GM19193 (cell line): ENCODE results near the gene DUSP9.

Source experiments
- POLR2A ChIP-seq: IDR thresholded peaks from 4 replicates; pipeline ENCODE4 v1.6.1; 2011; ENCODE audit not compliant: insufficient read depth, insufficient read length; ENCODE audit errors: extremely low read depth

The DUSP9 gene

GRCh38 chrX:153648358-153649177, 1.6 kb downstream of the DUSP9 start:
- no peak for TF ChIP-seq POLR2A

- TF ChIP-seq POLR2A = no peak
Observed at GRCh38 chrX:153649178-153649914, 2.3 kb downstream of the DUSP9 start.

GRCh38 chrX:153649915-153650782, 3.1 kb downstream of the DUSP9 start:
- no peak for TF ChIP-seq POLR2A

GRCh38 chrX:153650959-153651358, 4.0 kb downstream of the DUSP9 start:
- no peak for TF ChIP-seq POLR2A

GRCh38 chrX:153651540-153652079, 4.6 kb downstream of the DUSP9 start:
- TF ChIP-seq POLR2A = no peak

- no peak for TF ChIP-seq POLR2A
Observed at GRCh38 chrX:153653556-153653955, 6.6 kb downstream of the DUSP9 start.

- TF ChIP-seq POLR2A = no peak
Observed at GRCh38 chrX:153657161-153657560, 10.2 kb downstream of the DUSP9 start.

GRCh38 chrX:153659268-153659667, 12.3 kb downstream of the DUSP9 start:
- TF ChIP-seq POLR2A = no peak

- TF ChIP-seq POLR2A = no peak
Observed at GRCh38 chrX:153662266-153662665, 15.3 kb downstream of the DUSP9 start.

GRCh38 chrX:153665726-153666306, 18.8 kb downstream of the DUSP9 start:
- TF ChIP-seq POLR2A = no peak

- TF ChIP-seq POLR2A = no peak
Observed at GRCh38 chrX:153667281-153667955, 20.4 kb downstream of the DUSP9 start.

- no peak for TF ChIP-seq POLR2A
Observed at GRCh38 chrX:153667956-153668396, 21.0 kb downstream of the DUSP9 start.

GRCh38 chrX:153668423-153669173, 21.6 kb downstream of the DUSP9 start:
- no peak for TF ChIP-seq POLR2A
